Stimulated activated CD8-positive, alpha-beta memory T cell treated with anti-CD3 and anti-CD28 coated beads, Interleukin-7, amount 100 ng/mL, for 48 hours (primary cell): ENCODE data around the gene RPTOR.
A peak's percentile ranks its signal among the peaks of the same experiment; 100 is the strongest.
"Not testable (repeated sequence)": the region's sequence is repeated elsewhere in the genome, so short reads cannot be mapped to it uniquely, and the experiment has no call there.

Experiments
- DNase-seq, 2 donors: peaks; one replicate each; pipeline ENCODE4 v3.0.0-alpha.2; 2020; ENCODE audit warnings: low read depth in 1 of 2; ENCODE audit errors: extremely low read depth in 1 of 2

RPTOR gene

DNA sequence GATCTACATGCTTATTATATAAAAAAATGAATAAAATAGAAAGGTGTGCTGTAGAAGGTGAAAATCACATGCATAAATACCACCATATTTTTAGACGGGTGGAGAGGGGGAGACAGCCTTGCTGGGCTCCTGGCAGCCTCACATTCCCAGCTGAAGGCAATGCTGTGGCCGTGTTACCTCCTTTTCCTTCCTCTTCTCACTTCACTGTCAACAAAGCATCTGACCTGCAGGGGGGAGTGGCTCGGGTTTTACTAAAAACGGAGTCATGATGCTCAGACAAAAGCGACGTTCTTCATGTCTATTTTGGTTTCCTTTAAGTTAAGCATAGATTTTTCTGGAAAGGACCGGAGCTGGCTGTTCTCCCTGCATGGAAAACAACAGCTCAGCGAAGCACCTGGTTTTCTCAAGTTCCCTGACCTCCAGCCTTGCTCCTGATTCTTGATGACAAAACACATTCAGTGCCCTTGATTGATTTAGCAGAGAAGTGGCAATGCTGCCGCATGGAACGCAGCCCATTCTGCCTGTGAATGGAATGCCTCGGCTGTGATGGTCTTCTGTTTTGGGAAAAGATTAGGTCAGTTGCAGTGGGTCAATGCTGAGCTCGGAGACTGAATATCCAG is 5.5 kb upstream of the RPTOR start:
- DNase-seq = no peak

GRCh38 chr17:80545499-80545826 is 825 bp downstream of the RPTOR start:
- no peak for DNase-seq

GRCh38 chr17:80546267-80546666 is 1.6 kb downstream of the RPTOR start:
- no peak for DNase-seq

- no peak for DNase-seq
Measured at GRCh38 chr17:80552523-80552922, 7.9 kb downstream of the RPTOR start.

DNA sequence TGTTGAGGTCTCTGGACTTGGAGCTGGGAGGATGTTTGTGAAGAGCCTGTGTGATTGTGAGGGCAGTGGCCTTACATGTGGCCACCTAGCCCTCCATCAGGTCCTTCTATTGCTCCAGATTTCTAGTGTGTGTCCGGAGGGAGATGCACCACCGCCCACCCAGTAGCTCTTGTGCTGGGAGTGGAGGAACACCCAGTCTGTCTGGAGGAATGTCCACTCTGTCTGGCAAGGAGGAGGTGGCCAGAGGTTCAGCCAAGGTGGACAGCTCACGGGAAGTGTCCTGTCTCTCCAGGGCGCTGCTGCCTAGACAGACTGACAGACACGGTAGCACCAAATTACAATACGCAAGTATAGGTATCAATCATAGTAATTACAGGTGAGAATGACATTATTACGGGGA is 10.6 kb downstream of the RPTOR start:
- no peak for DNase-seq

DNA sequence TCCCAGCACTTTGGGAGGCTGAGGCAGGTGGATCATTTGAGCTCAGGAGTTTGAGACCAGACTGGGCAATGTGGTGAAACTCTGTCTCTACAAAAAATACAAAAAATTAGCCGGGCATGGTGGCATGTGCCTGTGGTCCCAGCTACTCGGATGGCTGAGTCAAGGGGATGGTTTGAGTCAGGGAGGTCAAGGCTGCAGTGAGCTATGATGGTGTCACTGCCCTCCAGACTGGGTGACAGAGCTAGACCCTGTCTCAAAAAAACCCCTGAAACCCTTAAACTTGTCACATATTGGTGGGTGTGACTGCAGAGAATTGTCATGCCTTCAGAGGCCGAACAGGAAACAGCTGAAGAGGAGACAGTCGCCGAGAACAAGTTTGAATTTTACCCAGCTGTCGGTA is 13.4 kb downstream of the RPTOR start:
- DNase-seq = peak; percentile 17 to 55

GRCh38 chr17:80559825-80560251 is 15.2 kb downstream of the RPTOR start:
- DNase-seq = no peak

DNA sequence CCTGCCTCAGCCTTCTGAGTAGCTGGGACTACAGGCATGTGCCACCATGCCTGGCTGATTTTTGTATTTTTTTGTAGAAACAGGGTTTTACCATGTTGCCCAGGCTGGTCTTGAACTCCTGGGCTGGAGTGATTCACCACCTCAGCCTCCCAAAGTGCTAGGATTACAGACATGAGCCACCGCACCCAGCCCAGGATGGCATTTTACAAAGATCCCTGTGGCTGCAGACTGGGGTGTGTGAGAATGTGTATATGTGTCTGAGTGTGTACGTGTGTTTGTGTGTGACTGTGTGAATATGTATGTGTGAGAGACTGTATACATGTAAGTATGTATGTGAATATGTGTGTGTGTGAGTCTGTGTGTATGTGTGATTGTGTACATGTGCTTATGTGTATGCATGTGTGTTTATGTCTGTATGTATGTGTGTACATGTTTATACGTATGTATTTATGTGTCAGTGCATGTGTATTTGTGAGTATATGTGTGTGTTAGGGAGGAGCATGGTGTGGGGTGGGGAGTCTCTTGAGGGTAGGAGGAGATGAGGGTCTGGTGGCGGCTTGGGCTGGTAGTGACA is 17.0 kb downstream of the RPTOR start:
- DNase-seq = no peak

GRCh38 chr17:80564545-80564944 is 19.9 kb downstream of the RPTOR start:
- DNase-seq = no peak

DNA sequence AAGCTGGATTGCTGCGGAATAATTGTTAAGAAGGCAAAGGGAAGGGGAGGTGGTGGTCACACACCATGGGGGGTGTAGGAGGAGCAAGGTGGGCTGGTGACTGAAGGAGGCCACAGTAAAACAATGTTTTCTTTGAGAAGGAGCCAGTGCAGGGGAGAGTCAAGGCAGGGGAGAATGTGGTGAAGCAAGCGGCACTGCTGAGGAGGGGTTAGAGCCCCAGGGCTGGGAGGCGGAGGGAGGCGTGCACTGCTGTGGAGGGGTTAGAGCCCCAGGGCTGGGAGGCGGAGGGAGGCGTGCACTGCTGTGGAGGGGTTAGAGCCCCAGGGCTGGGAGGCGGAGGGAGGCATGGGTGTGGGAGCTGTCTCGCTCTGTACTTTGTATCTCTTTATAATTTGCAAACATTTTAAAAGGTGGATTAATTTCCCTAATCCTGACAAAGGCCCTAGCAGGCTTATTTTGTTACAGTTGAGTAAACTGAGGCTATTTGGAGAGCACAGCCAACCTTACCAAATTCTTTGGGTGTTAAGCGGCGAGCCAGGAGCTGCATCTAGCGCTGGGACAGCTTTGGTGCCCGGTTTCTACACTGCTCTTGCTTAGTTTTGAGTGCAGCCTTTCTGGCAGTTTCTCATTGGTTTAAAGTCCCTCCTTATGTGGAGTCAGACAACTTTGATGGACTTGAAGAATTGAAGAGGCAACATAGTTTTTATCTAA is 20.9 kb downstream of the RPTOR start:
- DNase-seq = no peak

- no peak for DNase-seq
Measured at GRCh38 chr17:80566054-80566400, 21.4 kb downstream of the RPTOR start.

- DNase-seq = no peak
Measured at GRCh38 chr17:80568246-80568645, 23.6 kb downstream of the RPTOR start.

DNA sequence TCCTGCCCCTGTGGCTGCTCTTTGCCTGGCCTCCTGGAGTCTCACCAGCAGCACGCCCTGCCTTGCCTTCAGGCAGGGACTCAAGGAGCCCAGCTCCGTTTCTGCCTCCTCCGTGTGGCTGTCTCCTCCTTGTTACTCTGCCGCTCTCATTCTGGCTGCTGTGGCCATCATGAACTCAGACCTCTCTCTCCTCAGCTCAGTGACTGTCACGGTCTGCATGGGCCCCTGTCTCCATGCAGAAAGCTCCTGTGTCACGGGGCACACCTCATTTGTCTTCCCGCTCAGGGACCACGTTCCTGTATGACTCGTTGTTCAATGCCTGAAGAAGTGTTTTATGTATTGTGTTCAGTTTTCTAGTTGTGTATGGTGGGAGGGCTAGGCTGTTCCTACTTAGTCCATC is 25.3 kb downstream of the RPTOR start:
- no peak for DNase-seq

- DNase-seq = no peak
Measured at GRCh38 chr17:80573701-80574100, 29.1 kb downstream of the RPTOR start.

GRCh38 chr17:80574496-80574895 is 29.9 kb downstream of the RPTOR start:
- DNase-seq = no peak

DNA sequence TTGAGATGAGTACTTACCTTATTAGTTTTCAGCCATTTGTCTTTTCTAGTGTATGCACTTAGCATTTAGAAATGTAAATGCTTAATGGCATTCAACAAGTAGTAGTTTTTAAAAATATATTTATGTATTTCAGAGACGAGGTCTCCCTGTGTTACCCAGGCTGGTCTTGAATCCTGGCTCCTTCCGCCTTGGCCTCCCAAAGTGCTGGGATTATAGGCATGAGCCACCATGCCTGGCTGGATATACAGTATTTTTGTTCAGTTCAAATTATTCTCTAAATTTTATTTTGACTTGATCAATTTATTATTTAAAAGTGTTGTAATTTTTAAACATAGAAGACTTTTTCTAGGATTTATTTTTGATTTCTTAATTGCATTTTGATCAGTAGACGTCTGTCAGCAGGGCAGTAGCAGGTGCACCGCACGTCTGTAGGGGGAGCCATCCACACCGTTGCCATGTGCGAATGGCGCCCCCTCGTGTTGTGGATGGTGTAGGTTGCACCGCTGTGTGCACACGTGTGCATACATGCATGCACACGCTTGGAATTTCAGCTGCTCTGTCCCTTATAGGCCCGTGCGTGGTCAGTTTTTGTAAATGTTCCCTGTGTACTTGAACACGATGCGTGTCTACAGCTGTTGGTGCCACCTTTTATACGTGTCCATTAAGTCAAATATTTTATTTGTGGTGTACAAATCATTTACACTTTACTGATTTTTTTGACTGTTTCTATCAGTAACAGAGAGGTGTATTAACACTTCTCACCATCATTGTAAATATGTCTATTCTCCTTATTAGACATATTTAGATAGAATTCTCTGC is 30.6 kb downstream of the RPTOR start:
- DNase-seq = peak; percentile 74 to 83

GRCh38 chr17:80577876-80578570 is 33.4 kb downstream of the RPTOR start:
- no peak for DNase-seq

DNA sequence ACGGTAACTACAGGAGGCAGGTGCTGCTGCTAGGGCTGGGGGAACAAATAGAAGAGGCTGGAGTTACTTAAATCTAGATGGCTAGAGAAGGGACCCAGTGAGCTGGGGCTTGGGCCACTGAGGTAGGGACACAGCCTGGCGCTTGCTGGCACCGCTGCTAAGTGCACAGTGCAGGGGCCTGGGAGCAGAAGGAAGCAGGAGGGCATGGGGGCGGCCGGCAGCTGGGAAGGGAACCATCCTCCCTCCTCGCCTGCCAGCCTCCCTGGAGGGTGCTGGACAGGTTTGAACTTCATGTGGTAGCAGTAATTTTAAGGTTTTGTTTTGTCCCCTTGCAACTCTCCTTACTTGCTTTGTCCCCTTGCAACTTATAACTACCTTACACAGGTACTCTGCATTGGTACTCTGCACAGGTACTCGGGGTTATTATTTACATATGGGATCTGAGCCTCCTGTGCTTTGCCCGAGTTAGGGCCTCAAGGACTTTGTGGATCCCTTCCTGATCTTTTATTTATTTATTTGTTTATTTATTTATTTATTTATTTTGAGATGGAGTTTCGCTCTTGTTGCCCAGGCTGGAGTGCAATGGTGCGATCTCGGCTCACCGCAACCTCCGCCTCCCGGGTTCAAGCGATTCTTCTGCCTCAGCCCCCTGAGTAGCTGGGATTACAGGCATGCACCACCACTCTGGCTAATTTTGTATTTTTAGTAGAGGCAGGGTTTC is 34.2 kb downstream of the RPTOR start:
- DNase-seq = not testable (repeated sequence)

- no peak for DNase-seq
Measured at GRCh38 chr17:80582165-80582564, 37.5 kb downstream of the RPTOR start.

- no peak for DNase-seq
Measured at GRCh38 chr17:80584176-80584905, 39.7 kb downstream of the RPTOR start.
